Activated CD8-positive, alpha-beta memory T cell treated with anti-CD3 and anti-CD28 coated beads for 4 hours (primary cell): ENCODE results near the gene DOK7.

Experiments
- DNase-seq, 2 donors: peaks; one replicate each; pipeline ENCODE4 v3.0.0-alpha.2; 2020; ENCODE audit warnings: low read depth in 2 of 2

The DOK7 gene, protein sequence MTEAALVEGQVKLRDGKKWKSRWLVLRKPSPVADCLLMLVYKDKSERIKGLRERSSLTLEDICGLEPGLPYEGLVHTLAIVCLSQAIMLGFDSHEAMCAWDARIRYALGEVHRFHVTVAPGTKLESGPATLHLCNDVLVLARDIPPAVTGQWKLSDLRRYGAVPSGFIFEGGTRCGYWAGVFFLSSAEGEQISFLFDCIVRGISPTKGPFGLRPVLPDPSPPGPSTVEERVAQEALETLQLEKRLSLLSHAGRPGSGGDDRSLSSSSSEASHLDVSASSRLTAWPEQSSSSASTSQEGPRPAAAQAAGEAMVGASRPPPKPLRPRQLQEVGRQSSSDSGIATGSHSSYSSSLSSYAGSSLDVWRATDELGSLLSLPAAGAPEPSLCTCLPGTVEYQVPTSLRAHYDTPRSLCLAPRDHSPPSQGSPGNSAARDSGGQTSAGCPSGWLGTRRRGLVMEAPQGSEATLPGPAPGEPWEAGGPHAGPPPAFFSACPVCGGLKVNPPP

DNA sequence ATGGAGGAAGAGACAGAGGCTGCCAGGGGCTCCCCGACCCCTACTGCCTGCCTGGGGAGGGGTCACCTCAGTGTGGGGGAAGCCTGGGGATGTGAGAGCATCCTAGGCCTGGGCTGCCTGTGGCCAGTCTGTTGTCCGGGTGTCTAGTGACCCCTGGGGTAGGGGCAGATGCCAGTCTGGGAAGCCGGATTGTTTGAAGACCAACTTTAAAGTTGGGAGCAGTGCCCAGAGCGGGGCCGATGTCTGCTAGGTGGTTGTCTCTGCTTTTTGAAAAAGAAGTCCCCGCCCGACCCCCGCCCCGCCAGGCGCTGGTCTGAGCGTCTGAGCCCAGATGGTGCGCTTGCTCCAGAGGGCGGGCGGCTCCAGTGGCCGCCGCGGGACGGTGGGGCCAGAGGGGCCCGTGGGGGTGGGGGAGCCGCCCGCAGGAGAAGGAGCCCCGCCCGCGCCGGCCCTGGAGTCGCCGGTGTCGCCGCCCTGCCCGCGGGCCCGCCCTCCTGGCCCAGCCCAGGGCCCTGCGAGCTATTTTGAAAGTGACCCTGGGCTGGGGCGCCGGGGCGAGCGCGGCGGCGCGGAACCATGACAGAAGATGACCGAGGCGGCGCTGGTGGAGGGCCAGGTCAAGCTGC is at the start of gene DOK7:
Gene DOK7 (plus strand): TSS at position 517 of the 626 bp plus-strand sequence. CDS start 70 bp downstream, at position 587.
- no peak for DNase-seq

- no peak for DNase-seq
Observed at GRCh38 chr4:3413675-3414420, 49.3 kb upstream of the DOK7 start.

GRCh38 chr4:3414421-3415279 is 48.5 kb upstream of the DOK7 start:
- no peak for DNase-seq

DNA sequence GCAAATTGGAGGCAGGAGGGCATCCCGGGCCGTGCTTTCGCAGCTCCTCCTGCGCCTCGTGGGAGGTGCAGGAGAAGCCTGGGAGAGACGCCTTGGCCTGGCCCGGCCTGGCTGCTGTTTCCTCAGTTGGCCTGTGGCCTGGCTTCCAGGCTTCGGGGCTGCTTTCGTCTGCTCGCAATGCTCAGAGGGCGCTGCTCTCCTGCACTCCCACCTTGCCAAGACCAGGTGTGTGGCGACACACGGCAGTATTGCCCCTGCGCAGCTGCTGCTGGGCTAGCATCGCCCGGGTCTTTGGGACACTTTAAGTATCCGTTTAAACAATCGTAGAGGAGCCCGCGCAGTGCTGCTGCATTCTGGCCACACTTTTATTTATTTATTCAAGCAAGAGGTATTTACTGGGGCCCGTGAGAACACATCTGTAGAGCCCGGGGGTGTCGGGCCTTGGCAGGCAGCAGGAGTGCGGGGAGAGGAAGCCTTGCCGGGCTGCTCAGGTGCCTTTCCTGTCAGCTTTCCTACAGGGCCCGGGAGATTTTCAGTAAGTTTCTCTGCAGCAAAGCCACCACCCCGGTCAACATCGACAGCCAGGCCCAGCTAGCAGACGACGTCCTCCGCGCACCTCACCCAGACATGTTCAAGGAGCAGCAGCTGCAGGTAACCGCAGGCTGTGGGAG is 47.5 kb upstream of the DOK7 start:
- no peak for DNase-seq

DNA sequence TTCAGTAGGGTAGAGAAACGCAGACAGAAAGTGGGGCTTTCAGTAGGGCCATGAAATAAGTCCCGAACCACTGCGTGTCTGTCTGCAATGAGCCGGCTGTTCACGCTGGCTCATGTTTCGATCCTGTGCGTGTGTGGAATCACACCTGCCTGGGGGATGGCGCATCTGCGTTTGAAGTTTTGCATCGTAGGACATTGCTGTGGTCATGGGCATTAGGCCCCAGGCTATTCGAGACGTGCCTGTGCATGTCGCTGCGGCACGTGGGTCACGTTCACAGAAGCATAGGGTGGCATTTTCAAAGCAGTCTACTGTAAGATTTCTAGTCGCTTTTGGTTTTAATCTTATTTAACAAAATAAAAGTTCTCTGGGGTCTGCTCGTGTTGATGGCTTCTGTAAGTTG is 46.8 kb upstream of the DOK7 start:
- no peak for DNase-seq

- DNase-seq = no peak
Observed at GRCh38 chr4:3416821-3417221, 46.3 kb upstream of the DOK7 start.

- no peak for DNase-seq
Observed at GRCh38 chr4:3417448-3417847, 45.7 kb upstream of the DOK7 start.

- DNase-seq = no peak
Observed at GRCh38 chr4:3418029-3418762, 44.9 kb upstream of the DOK7 start.

GRCh38 chr4:3419836-3420605 is 43.1 kb upstream of the DOK7 start:
- DNase-seq = no peak

DNA sequence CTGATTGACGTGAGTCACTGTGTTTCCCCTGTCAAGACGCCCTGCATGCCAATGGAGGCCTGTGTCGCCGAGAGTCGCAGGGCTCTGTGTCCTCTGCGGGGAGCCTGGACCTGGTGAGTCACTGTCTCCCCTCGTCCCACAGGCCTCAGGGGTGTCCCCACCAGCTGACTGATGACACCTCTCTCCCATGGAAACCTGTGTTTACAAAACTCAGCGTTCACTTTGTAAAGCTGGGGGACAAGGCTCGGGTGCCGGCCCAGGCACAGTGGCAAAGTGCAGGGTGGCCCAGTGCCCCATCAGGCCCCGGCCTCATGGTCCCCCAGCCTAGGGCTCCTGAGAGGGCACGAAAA is 42.5 kb upstream of the DOK7 start:
- no peak for DNase-seq

GRCh38 chr4:3420956-3421355 is 42.1 kb upstream of the DOK7 start:
- no peak for DNase-seq

- DNase-seq = no peak
Observed at GRCh38 chr4:3421470-3421869, 41.6 kb upstream of the DOK7 start.

GRCh38 chr4:3422241-3422801 is 40.8 kb upstream of the DOK7 start:
- no peak for DNase-seq

DNA sequence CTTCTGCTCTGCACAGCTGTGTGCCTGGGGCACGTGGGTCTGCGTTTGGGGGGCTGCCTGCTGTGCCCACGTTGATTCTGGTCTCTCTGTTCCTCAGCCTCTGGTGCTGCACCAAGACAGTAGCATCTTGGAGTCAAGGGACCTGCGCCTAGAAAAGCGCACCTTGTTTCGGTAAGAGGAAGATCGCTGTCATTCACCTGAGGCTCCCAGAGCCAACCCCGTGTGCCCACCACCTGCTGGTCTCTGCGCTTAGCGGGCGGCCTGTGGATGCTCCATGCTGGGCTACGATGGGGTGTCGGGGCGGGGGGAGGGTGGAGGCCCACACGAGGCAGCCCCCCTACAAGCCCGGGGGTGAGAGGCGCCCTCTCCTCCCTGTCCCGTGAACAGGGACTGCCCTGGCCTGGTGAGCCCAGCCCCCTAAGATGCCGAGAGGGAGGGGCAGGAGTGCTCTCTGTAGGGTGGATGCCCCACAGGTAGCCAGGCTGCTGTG is 40.3 kb upstream of the DOK7 start:
- no peak for DNase-seq

- no peak for DNase-seq
Observed at GRCh38 chr4:3423406-3423805, 39.7 kb upstream of the DOK7 start.

DNA sequence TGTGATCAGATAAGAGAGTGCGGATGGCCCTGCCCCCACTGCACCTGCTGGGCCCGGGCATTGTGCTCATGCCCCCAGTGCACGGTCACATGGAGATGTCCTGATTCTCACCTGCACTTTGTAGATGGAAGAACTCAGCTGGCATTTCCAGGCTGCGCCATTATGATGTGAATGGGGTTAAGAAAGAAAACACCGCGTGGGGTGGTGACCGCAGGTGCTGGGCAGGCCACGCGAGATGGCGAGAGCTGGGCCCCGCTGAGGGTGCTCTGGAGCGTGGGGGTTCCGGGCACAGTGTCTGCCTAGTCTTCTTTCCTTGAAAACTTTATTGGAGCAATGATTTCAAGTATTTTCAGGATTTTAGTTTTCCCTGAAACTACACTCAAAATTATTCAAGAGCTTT is 39.2 kb upstream of the DOK7 start:
- no peak for DNase-seq

GRCh38 chr4:3424522-3425095 is 38.5 kb upstream of the DOK7 start:
- no peak for DNase-seq

- no peak for DNase-seq
Observed at GRCh38 chr4:3426465-3427133, 36.5 kb upstream of the DOK7 start.
